ELF-1 (cell line): ENCODE data around the gene TMEM14A.

Experiments used
- DNase-seq: peaks from one replicate; pipeline ENCODE4 v3.0.0-alpha.2; 2016; ENCODE audit warnings: low read depth, low spot score

Gene TMEM14A

GRCh38 chr6:52735071-52735470 is 64.2 kb downstream of the TMEM14A start:
- no peak for DNase-seq

- DNase-seq = no peak
Observed at GRCh38 chr6:52736145-52736544, 65.2 kb downstream of the TMEM14A start.
